ENCODE measurements around the gene FBXL16. TPM values are rescaled to one million over a fixed set of nuclear protein-coding genes. Genes with fewer than 3 reads are reported as not detected.

FBXL16 gene
- total and polyA plus RNA-seq, 9 of the 15 experiments (the other 6 are each of a cell fraction or from before 2014, with no cell fraction given), result 0.21 to 8.2 (median 1.7) TPM

DNA sequence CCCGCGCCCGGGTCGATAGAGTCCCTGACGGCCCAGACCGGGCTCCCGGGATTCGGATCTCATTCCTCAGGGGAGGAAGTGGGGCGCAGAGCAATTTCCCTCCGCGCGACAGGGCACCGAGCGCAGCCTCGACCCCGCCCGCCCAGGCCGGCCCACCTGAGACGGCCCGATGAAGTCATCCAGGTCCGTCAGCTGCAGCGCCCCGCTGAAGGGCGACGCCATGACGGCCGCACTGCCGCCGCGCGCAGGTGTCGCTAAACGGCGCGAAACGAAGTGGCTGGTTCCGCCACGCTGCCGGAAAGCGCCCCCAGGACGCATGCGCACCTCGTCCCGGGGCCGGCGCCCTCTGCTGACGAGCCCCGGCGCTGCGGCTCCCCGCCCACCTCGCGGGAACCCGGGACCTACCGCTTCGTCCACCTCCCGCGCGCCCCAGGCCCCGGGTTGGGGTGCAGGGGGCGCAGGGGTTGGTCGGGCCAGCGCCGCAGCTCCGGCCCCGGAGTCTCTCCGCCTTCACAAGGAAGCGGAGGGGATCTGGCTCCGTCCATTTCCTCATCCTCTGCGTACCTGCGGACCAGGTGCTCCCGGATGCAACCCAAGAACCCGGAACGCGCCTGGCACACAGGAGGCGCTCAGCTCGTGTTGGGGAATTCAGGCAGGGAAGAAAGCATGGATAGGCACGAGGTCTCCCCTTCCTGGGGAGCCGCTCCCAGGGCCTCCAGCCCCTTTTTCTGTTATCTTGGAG, 35.3 kb upstream of the FBXL16 start, which contains the start of gene CIAO3 (continued):
- TF ChIP-seq ZC3H11A (IDR thresholded peaks at IDR 0.05; ENCODE audit: low read depth, low read length), result no peak
- TF ChIP-seq CEBPG (CRISPR knock-in tag; IDR thresholded peaks at IDR 0.05), result peak; percentile 50; the same call in 1 of the 2 replicates
- no peak for TF ChIP-seq CEBPG (tag; conservative IDR thresholded peaks at IDR 0.05 in 1 of 2, IDR thresholded peaks at IDR 0.05 in 1 of 2)
- no peak for TF ChIP-seq SRSF9 (IDR thresholded peaks at IDR 0.05; ENCODE audit: borderline replicate concordance, low read depth, low read length)
- peak; percentile 90 for TF ChIP-seq SIN3B (IDR thresholded peaks at IDR 0.05; ENCODE audit: low read depth)
- TF ChIP-seq ZNF766 (CRISPR knock-in tag; conservative IDR thresholded peaks at IDR 0.05), result no peak
- peak; percentile 54; the same call in 1 of the 2 replicates for TF ChIP-seq BHLHE40 (IDR thresholded peaks at IDR 0.05; ENCODE audit: low read length)
- TF ChIP-seq, protein P1, sequence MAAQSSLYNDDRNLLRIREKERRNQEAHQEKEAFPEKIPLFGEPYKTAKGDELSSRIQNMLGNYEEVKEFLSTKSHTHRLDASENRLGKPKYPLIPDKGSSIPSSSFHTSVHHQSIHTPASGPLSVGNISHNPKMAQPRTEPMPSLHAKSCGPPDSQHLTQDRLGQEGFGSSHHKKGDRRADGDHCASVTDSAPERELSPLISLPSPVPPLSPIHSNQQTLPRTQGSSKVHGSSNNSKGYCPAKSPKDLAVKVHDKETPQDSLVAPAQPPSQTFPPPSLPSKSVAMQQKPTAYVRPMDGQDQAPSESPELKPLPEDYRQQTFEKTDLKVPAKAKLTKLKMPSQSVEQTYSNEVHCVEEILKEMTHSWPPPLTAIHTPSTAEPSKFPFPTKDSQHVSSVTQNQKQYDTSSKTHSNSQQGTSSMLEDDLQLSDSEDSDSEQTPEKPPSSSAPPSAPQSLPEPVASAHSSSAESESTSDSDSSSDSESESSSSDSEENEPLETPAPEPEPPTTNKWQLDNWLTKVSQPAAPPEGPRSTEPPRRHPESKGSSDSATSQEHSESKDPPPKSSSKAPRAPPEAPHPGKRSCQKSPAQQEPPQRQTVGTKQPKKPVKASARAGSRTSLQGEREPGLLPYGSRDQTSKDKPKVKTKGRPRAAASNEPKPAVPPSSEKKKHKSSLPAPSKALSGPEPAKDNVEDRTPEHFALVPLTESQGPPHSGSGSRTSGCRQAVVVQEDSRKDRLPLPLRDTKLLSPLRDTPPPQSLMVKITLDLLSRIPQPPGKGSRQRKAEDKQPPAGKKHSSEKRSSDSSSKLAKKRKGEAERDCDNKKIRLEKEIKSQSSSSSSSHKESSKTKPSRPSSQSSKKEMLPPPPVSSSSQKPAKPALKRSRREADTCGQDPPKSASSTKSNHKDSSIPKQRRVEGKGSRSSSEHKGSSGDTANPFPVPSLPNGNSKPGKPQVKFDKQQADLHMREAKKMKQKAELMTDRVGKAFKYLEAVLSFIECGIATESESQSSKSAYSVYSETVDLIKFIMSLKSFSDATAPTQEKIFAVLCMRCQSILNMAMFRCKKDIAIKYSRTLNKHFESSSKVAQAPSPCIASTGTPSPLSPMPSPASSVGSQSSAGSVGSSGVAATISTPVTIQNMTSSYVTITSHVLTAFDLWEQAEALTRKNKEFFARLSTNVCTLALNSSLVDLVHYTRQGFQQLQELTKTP (IDR thresholded peaks at IDR 0.05; ENCODE audit: low read depth in 1 of 2, partially characterized antibody in 2 of 2), result no peak
- TF ChIP-seq, protein P2, sequence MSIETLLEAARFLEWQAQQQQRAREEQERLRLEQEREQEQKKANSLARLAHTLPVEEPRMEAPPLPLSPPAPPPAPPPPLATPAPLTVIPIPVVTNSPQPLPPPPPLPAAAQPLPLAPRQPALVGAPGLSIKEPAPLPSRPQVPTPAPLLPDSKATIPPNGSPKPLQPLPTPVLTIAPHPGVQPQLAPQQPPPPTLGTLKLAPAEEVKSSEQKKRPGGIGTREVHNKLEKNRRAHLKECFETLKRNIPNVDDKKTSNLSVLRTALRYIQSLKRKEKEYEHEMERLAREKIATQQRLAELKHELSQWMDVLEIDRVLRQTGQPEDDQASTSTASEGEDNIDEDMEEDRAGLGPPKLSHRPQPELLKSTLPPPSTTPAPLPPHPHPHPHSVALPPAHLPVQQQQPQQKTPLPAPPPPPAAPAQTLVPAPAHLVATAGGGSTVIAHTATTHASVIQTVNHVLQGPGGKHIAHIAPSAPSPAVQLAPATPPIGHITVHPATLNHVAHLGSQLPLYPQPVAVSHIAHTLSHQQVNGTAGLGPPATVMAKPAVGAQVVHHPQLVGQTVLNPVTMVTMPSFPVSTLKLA (conservative IDR thresholded peaks at IDR 0.05), result peak; percentile 63 to 84
- 0 out of 2 replicates have a peak, but pooled peaks have one; percentile 23 for TF ChIP-seq FOSL1 (tag; conservative IDR thresholded peaks at IDR 0.05)
- TF ChIP-seq KLF1 (tag; IDR thresholded peaks at IDR 0.05), result no peak
- TF ChIP-seq BCOR (IDR thresholded peaks at IDR 0.05), result no peak
- TF ChIP-seq, protein P3, sequence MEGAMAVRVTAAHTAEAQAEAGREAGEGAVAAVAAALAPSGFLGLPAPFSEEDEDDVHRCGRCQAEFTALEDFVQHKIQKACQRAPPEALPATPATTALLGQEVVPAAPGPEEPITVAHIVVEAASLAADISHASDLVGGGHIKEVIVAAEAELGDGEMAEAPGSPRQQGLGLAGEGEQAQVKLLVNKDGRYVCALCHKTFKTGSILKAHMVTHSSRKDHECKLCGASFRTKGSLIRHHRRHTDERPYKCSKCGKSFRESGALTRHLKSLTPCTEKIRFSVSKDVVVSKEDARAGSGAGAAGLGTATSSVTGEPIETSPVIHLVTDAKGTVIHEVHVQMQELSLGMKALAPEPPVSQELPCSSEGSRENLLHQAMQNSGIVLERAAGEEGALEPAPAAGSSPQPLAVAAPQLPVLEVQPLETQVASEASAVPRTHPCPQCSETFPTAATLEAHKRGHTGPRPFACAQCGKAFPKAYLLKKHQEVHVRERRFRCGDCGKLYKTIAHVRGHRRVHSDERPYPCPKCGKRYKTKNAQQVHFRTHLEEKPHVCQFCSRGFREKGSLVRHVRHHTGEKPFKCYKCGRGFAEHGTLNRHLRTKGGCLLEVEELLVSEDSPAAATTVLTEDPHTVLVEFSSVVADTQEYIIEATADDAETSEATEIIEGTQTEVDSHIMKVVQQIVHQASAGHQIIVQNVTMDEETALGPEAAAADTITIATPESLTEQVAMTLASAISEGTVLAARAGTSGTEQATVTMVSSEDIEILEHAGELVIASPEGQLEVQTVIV (CRISPR knock-in tag; IDR thresholded peaks at IDR 0.05; ENCODE audit: borderline replicate concordance), result peak; percentile 100
- TF ChIP-seq, protein P4, sequence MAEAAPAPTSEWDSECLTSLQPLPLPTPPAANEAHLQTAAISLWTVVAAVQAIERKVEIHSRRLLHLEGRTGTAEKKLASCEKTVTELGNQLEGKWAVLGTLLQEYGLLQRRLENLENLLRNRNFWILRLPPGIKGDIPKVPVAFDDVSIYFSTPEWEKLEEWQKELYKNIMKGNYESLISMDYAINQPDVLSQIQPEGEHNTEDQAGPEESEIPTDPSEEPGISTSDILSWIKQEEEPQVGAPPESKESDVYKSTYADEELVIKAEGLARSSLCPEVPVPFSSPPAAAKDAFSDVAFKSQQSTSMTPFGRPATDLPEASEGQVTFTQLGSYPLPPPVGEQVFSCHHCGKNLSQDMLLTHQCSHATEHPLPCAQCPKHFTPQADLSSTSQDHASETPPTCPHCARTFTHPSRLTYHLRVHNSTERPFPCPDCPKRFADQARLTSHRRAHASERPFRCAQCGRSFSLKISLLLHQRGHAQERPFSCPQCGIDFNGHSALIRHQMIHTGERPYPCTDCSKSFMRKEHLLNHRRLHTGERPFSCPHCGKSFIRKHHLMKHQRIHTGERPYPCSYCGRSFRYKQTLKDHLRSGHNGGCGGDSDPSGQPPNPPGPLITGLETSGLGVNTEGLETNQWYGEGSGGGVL (CRISPR knock-in tag; IDR thresholded peaks at IDR 0.05), result no peak
- TF ChIP-seq RUNX1 (IDR thresholded peaks at IDR 0.05; ENCODE audit: low read depth), result no peak
- TF ChIP-seq, protein P5, sequence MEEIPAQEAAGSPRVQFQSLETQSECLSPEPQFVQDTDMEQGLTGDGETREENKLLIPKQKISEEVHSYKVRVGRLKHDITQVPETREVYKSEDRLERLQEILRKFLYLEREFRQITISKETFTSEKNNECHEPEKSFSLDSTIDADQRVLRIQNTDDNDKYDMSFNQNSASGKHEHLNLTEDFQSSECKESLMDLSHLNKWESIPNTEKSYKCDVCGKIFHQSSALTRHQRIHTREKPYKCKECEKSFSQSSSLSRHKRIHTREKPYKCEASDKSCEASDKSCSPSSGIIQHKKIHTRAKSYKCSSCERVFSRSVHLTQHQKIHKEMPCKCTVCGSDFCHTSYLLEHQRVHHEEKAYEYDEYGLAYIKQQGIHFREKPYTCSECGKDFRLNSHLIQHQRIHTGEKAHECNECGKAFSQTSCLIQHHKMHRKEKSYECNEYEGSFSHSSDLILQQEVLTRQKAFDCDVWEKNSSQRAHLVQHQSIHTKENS (CRISPR knock-in tag; IDR thresholded peaks at IDR 0.05), result no peak

All from K562 (cell line).